GM18517 (cell line): Measurements from ENCODE around the gene CEP57L1.
"Not testable (repeated sequence)": the region's sequence is repeated elsewhere in the genome, so short reads cannot be mapped to it uniquely, and the experiment has no call there.

Experiments used
- ATAC-seq: cut with Tn5 transposase; IDR thresholded peaks from one replicate; pipeline ENCODE4 v1.9.1; 2021; ENCODE audit warnings: mild to moderate bottlenecking, moderate library complexity; ENCODE audit not compliant: unreplicated experiment

Gene CEP57L1

GRCh38 chr6:109167562-109167961 is 72.3 kb downstream of the CEP57L1 start:
- no peak for ATAC-seq

- no peak for ATAC-seq
These were observed 75.0 kb downstream of the CEP57L1 start for GRCh38 chr6:109170333-109170732.

GRCh38 chr6:109172101-109172746 is 76.9 kb downstream of the CEP57L1 start:
- ATAC-seq = no peak

- ATAC-seq = no peak
These were observed 79.6 kb downstream of the CEP57L1 start for GRCh38 chr6:109174916-109175315.

GRCh38 chr6:109178921-109179320 is 83.6 kb downstream of the CEP57L1 start:
- no peak for ATAC-seq

GRCh38 chr6:109179507-109179906 is 84.2 kb downstream of the CEP57L1 start:
- ATAC-seq = no peak

- no peak for ATAC-seq
These were observed 87.3 kb downstream of the CEP57L1 start for GRCh38 chr6:109182578-109182977.

GRCh38 chr6:109183109-109183650 is 87.9 kb downstream of the CEP57L1 start:
- no peak for ATAC-seq

GRCh38 chr6:109184638-109185037 is 89.3 kb downstream of the CEP57L1 start:
- no peak for ATAC-seq

GRCh38 chr6:109186012-109186411 is 90.7 kb downstream of the CEP57L1 start:
- ATAC-seq = no peak

- ATAC-seq = no peak
These were observed 92.2 kb downstream of the CEP57L1 start for GRCh38 chr6:109187399-109188114.

GRCh38 chr6:109188115-109188411 is 92.8 kb downstream of the CEP57L1 start:
- no peak for ATAC-seq

- ATAC-seq = not testable (repeated sequence)
These were observed 96.1 kb downstream of the CEP57L1 start for GRCh38 chr6:109191368-109191767.

- no peak for ATAC-seq
These were observed 97.6 kb downstream of the CEP57L1 start for GRCh38 chr6:109192865-109193264.

GRCh38 chr6:109194880-109195279 is 99.6 kb downstream of the CEP57L1 start:
- ATAC-seq = no peak

GRCh38 chr6:109197061-109197460 is 101.8 kb downstream of the CEP57L1 start:
- no peak for ATAC-seq

GRCh38 chr6:109202409-109203264 is 107.3 kb downstream of the CEP57L1 start:
- ATAC-seq = no peak

- ATAC-seq = no peak
These were observed 109.2 kb downstream of the CEP57L1 start for GRCh38 chr6:109204511-109204910.

- ATAC-seq = no peak
These were observed 117.4 kb downstream of the CEP57L1 start for GRCh38 chr6:109212683-109213082.
